MCF 10A (cell line): Measurements from ENCODE around the gene GSAP. TPM values are rescaled to one million over a fixed set of nuclear protein-coding genes. Genes with fewer than 3 reads are reported as not detected.

Source experiments
- BruUV-seq: library from RNA; stranded (reverse); fragments of 400-500 nt; replicated peaks from 2 replicates; lab custom pipeline; 2021; lab: Mats Ljungman, UMichigan
- CTCF ChIA-PET: fragments of 300-600 bp; sonication (Branson Sonifier 250); formaldehyde crosslinking; extraction: SDS; loops from one replicate; lab custom pipeline; 2021; ENCODE audit warnings: antibody characterized with exemption, inconsistent platforms; lab: Yijun Ruan, JAX
- POLR2A ChIA-PET: fragments of 300-600, 350-650 bp; sonication (Branson Sonifier 250); formaldehyde crosslinking; extraction: SDS; loops from one replicate; lab custom pipeline; 2020; ENCODE audit warnings: antibody characterized with exemption, inconsistent platforms; lab: Yijun Ruan, JAX
- DNase-seq: peaks from one replicate; pipeline ENCODE4 v3.0.0-alpha.2; 2018; ENCODE audit not compliant: unreplicated experiment
- H3K27ac Mint-ChIP-seq: one replicate; pipeline ENCODE4 v1.8.0; 2022; ENCODE audit warnings: mild to moderate bottlenecking, low read depth, mixed read lengths; ENCODE audit not compliant: unreplicated experiment
- H3K27me3 Mint-ChIP-seq: one replicate; pipeline ENCODE4 v1.8.0; 2022; ENCODE audit warnings: mixed read lengths; ENCODE audit not compliant: insufficient read depth, unreplicated experiment
- H3K36me3 Mint-ChIP-seq: one replicate; pipeline ENCODE4 v1.8.0; 2022; ENCODE audit warnings: mild to moderate bottlenecking, moderate library complexity, mixed read lengths; ENCODE audit not compliant: insufficient read depth, unreplicated experiment
- H3K4me1 Mint-ChIP-seq: one replicate; pipeline ENCODE4 v1.8.0; 2022; ENCODE audit warnings: mixed read lengths; ENCODE audit not compliant: insufficient read depth, unreplicated experiment
- H3K4me3 Mint-ChIP-seq: one replicate; pipeline ENCODE4 v1.8.0; 2022; ENCODE audit warnings: mild to moderate bottlenecking, moderate library complexity, mixed read lengths; ENCODE audit not compliant: unreplicated experiment
- H3K9me3 Mint-ChIP-seq: one replicate; pipeline ENCODE4 v1.8.0; 2022; ENCODE audit warnings: mixed read lengths; ENCODE audit not compliant: unreplicated experiment
- CTCF ChIP-seq: fragments of 200-600 bp; IDR thresholded peaks from one replicate; pipeline ENCODE4 v1.8.0; 2022; ENCODE audit warnings: antibody characterized with exemption, mild to moderate bottlenecking; ENCODE audit not compliant: unreplicated experiment
- intact Hi-C: fragments of 100-400 bp; cut with micrococcal nuclease; formaldehyde crosslinking; loops from 2 replicates; pipeline ENCODE4 v1.14.1; 2022
- total RNA-seq: library from RNA; stranded (reverse); gene quantifications from 2 replicates; pipeline ENCODE4 v1.2.3, GENCODE V29; 2022

GSAP gene
- total RNA-seq, 1 experiment from 2014 or later: 13.7 TPM

- ChIA-PET CTCF (interaction anchor here (0.6 to 0.8 kb wide), 4 partner anchors 10 to 104 kb away, joined by 3 read pairs; no protein-coding TSS in a partner anchor), POLR2A (interaction anchor here (0.6 to 3.9 kb wide), 8 partner anchors 12 to 1731 kb away, joined by 3 to 13 read pairs (median 4); no protein-coding TSS in a partner anchor)
- Mint-ChIP-seq H3K27me3 (no peaks in the 10 kb centered on the region), H3K4me1 (peaks cover 12% of the 10 kb centered on the region), H3K9me3 (no peaks in the 10 kb centered on the region), H3K27ac (peak overlapping the region; percentile 93), H3K36me3 (no peaks in the 10 kb centered on the region), H3K4me3 (peak overlapping the region; percentile 12)
- TF ChIP-seq CTCF: no peak
- BruUV-seq: TSS peak; percentile 50
- intact Hi-C loops: no loop called here
- DNase-seq: peak; percentile 47
Measured at GRCh38 chr7:77409005-77409738, 7.0 kb downstream of the GSAP start.

GRCh38 chr7:77407906-77408305 lies 8.2 kb downstream of the GSAP start:
- POLR2A ChIA-PET: interaction anchor here (1.0 to 3.9 kb wide), 4 partner anchors 10 to 151 kb away, joined by 3 to 13 read pairs (median 7); no protein-coding TSS in a partner anchor
- Mint-ChIP-seq H3K4me1 (peaks cover 20% of the 10 kb centered on the region), H3K27ac (peak overlapping the region; percentile 93), H3K27me3 (no peaks in the 10 kb centered on the region), H3K4me3 (no peak overlapping the region), H3K36me3 (no peaks in the 10 kb centered on the region), H3K9me3 (no peaks in the 10 kb centered on the region)
- TF ChIP-seq CTCF: no peak
- CTCF ChIA-PET: no interaction called here
- DNase-seq: no peak
- no TSS peak for BruUV-seq
- intact Hi-C loops: no loop called here

- Mint-ChIP-seq H3K4me3 (no peak overlapping the region), H3K27ac (no peak overlapping the region), H3K9me3 (no peaks in the 10 kb centered on the region), H3K27me3 (no peaks in the 10 kb centered on the region), H3K36me3 (no peaks in the 10 kb centered on the region), H3K4me1 (peaks cover 20% of the 10 kb centered on the region)
- intact Hi-C loops: no loop called here
- no peak for TF ChIP-seq CTCF
- ChIA-PET CTCF (no interaction called here), POLR2A (interaction anchor here (0.6 to 2.2 kb wide), 2 partner anchors 9 to 19 kb away, joined by 3 to 5 read pairs; partner anchors contain the start of gene GSAP)
- no TSS peak for BruUV-seq
- no peak for DNase-seq
Measured at GRCh38 chr7:77406421-77406820, 9.7 kb downstream of the GSAP start.

GRCh38 chr7:77404641-77405040 lies 11.5 kb downstream of the GSAP start:
- H3K27ac Mint-ChIP-seq: no peak overlapping the region
- H3K27me3 Mint-ChIP-seq: no peaks in the 10 kb centered on the region
- no peaks in the 10 kb centered on the region for H3K36me3 Mint-ChIP-seq
- BruUV-seq: no TSS peak
- POLR2A ChIA-PET: interaction anchor here (0.5 to 1.3 kb wide), 2 partner anchors 11 to 39 kb away, joined by 3 to 6 read pairs; no protein-coding TSS in a partner anchor
- H3K4me3 Mint-ChIP-seq: no peak overlapping the region
- intact Hi-C loops: no loop called here
- no peak for DNase-seq
- H3K9me3 Mint-ChIP-seq: no peaks in the 10 kb centered on the region
- peaks cover 14% of the 10 kb centered on the region for H3K4me1 Mint-ChIP-seq
- CTCF ChIA-PET: interaction anchor here (0.6 kb wide), 2 partner anchors 11 to 1377 kb away, joined by 3 to 5 read pairs; no protein-coding TSS in a partner anchor
- TF ChIP-seq CTCF: no peak
